NK-92 (cell line): ENCODE results near the gene PEF1.

Source experiments
- DNase-seq: peaks from one replicate; lab custom pipeline; 2025; ENCODE audit not compliant: unreplicated experiment; lab: John Stamatoyannopoulos, UW

PEF1 gene

GRCh38 chr1:31671561-31672201 lies 27.0 kb upstream of the PEF1 start:
- DNase-seq = no peak

GRCh38 chr1:31671147-31671546 lies 26.5 kb upstream of the PEF1 start:
- no peak for DNase-seq

- no peak for DNase-seq
These were observed 25.9 kb upstream of the PEF1 start for GRCh38 chr1:31670593-31670964.

- no peak for DNase-seq
These were observed 25.3 kb upstream of the PEF1 start for GRCh38 chr1:31669786-31670592.

DNA sequence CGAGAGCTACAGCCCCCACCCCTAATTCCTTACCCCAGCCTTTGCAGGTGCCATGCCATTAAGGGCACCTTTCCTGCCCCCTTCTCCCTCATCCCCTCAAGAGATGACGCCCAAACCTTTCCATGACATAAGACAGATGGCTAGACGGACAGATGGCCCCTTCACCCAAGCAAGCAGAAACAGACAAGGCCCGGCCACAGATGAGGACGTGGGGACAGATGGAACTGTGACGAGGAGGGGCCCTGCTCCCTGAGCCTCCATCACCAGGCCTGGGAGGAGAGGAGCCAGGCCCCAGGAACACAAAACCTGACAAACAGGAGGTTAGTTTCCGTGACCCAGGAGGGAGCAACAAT lies 24.7 kb upstream of the PEF1 start:
- no peak for DNase-seq

DNA sequence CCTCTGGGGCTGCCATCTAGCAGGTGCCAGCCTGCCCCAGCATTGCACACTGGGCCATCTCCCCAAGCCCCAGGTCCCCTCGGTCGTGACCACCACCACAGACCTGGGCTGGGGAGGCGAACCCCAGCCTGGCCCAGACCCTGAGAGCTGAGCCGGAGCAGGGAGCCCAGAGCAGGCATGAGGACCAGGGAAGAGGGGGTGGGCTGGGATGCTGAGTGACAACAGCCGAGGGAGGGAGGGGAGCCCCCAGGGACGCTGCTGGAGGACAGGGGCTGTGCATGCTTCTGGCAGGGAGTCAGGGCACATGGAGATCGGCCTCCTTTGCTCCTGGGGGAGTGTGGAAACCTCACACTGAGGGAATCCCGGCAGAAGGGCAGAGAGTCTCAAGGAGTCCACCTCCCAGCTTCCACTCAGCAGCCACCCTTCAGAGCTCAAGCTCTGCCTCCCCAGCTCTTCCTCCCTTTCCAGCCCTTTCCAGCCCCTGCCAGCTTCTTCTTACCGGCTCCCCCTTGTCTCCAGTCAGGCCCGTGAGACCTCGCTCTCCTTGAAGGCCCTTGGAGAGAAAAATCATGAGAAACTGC lies 23.7 kb upstream of the PEF1 start:
- no peak for DNase-seq

GRCh38 chr1:31667065-31667785 lies 22.5 kb upstream of the PEF1 start:
- no peak for DNase-seq

DNA sequence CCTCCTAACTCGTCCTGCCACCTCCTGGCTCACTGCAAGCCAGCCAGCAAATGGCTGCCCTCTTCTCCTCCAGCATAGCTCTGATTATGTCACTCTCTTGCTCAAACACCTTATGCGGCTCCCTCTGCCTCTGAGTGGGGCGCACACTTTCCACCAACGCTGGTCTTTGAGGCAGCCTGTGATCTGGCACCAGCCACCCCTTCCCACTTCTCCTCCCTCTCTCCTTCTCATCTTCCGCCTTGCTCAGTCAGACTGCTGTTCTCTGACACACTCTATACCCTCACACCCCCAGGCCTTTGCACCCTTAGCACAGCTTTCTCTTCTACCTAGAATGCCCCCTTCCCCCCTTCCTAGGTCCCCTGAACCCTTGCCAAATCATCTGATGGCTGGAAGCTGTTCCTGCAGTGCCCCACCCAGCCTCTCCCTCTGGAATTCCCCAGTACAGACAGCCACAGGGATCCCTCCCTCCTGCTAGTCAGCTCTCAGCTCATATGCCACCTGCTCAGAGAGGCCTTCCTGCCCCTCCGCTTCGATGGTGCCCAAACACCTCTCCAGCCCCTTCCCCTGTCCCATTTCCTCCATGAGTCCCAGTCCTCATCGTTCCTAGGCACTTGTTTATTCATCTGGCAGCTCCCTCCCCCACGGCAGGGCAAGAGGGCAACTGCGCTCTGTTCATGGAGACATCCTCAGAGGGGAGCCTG lies 21.7 kb upstream of the PEF1 start:
- no peak for DNase-seq

DNA sequence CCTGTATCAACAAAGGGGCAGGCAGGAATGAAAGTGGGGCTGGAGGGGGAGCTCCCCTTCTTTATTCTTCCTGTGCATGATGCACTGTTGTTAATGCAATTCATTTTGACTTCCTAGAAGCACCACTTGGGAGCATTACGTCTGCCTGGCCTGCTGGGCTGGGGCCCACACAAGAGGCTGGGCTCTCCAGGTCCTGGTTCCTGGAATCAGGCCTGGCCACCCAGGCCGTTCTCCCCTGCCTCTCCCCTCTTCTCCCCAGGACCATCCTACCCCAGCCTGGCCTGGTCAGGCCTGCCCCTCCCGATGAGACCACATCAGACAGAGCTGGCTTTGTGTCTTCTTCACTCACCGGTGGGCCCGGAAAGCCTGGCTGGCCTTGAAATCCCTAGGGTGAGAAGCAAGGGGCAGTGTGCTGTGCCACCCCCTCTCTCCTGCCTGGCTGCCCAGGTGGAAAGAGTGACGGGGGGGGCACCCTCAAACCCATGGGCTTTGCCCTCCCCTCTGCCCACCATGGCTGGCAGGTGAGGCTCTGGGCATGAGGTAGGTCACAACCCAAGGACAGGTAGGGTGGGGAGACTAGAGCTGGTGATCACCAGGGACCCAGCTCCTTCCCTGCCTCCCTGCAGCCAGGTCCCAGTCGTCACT lies 20.7 kb upstream of the PEF1 start:
- no peak for DNase-seq

DNA sequence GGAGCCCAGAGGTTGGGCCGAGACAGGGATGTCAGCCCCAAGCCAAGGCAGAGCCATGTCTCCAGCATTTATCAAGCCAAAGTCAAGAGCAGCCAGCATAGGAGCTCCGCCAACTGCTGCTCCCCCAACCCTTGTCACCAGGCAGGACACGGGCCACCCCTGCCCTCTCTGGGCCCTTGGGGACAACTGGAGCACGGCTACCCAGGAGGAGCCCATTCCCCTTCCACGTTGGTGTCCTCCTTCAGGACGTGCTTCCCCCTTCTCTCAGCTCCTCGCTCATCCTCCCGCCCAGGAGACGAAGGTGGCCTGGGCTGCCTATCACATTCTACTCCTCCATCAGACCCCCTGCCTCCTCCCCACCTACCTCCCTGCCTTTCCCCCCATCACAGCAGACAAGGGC lies 19.9 kb upstream of the PEF1 start:
- DNase-seq = no peak

- no peak for DNase-seq
These were observed 19.2 kb upstream of the PEF1 start for GRCh38 chr1:31663622-31664452.

GRCh38 chr1:31662463-31662862 lies 17.8 kb upstream of the PEF1 start:
- no peak for DNase-seq

DNA sequence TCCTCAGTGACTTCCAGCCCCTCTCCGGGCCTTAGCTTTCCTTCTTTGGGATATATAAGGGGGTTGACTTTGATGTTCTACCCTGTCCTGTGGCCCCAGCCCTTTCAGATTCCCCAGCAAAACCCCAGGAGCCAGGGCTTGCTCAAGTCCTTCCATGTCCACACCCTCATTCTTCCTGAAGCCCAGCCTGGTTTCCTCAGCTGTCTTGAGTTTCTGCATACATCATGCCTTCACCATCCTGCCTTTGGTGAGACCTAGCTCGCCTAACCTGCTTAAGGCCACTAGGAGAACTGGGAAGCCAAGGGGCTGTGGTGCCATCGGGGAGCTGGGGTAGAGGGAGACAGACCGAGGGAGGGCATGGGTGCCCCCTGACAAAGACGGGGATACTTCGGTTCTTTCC lies 17.2 kb upstream of the PEF1 start:
- no peak for DNase-seq

DNA sequence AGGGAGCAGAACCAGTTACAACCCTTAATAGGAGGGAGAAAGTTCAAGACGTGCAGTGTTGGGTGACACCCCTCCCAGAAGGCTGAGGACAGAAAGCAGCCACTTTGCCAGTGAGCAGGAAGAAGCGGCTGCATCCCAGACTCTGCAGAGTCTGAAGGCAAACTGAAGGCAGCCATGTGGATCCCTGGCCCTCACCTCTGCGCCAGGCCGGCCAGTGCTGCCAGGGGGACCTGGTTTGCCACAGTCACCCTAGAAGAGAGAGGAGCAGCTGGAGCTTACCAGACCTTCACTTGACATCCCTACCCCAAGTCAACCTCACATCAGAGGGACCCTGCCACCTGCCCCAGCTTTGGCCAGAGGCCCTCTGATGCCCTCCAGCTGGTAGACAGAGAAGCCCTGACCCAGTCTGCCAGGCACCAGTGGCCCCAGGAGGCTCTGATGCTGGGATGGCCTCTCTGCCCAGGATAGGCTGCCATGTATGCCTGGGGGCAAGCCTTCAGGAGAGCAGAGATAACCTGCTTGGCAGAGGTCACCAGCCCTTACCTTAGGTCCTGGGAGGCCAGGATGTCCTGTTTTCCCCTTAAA lies 16.3 kb upstream of the PEF1 start:
- no peak for DNase-seq

DNA sequence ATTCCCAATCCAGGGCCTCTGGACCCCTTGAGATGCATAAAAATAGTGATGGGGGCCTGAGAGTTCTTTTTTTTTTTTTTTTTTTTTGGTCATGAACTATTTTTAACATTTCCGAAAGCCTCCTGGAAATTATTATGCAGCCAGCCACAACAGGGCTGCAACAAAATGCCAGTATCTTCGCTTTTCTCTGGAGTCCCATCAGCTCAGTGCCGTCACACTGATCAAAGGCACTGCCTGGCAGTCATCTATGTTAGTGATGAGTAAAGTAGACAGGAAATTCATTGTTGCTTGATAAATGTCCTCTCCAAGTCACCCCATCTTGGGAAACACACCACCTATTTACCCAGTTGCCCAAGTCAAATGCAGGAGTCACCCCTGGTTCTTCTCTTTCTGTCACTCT lies 15.2 kb upstream of the PEF1 start:
- DNase-seq = no peak

GRCh38 chr1:31658721-31659120 lies 14.0 kb upstream of the PEF1 start:
- DNase-seq = no peak

GRCh38 chr1:31657972-31658510 lies 13.4 kb upstream of the PEF1 start:
- no peak for DNase-seq

DNA sequence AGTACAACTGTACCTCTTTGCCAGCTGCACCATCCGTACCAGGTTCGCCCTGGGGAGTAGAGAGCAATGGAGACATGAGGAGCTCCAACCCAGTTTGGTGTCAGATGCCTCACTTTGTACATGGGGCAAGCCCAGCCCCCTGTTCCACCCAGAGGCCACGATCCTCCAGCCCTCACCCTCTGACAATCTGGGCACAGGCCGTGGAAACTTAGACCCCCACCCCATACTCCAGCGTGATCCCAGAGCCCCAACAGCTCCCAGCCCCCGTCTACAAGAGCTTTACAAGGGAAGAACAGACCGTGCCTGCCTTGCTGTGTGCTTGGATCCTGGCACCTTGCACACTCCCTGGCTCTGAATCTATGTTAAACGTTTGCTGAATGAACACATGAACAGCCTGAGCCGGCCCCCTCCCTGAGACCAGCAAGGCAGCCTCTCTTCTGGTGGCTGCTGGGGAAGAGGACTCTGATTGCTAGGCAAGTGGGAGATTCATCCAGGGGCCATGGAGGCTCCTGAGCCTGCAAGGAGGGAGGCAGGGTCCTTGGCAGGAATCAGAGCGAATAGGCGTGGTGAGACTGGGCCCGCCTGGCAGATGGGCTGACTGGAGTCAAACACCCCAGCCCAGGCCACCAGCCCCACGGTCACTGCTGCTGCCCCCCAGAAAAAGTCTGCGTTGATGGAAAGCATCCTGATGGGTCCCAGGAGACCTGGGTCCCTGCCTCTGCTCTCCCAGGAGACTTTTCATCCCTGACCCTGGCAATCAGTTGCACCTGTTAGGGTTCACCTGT lies 12.5 kb upstream of the PEF1 start:
- DNase-seq = no peak

DNA sequence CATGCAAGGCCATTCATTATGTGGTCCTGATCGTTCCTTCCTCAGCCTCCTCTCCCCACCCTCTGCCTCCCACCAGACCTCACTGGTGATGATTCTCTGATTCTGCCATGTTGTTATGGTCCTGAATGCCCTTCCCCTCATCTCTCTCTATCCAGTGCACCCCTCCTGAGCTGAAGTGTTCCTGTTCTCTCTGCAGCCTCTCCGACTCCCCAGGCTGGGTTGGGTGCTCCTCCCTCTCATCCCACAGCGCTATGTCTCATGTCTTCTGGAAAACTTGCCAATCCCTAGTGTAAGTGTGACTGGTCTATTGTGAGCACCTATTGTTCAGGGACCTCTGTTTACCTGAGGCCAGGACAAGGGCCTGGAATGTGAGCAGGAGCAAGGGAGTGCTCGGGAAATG lies 11.1 kb upstream of the PEF1 start:
- no peak for DNase-seq
